Astrocyte (in vitro differentiated cells and primary cell): ENCODE results near the gene CHSY1. TPM values are rescaled to one million over a fixed set of nuclear protein-coding genes. Genes with fewer than 3 reads are reported as not detected.

Source experiments
- DNase-seq: peaks from one replicate; pipeline ENCODE4 v3.0.0-alpha.2; 2010; ENCODE audit warnings: low read depth
- FAIRE-seq: peaks from 2 replicates; lab custom pipeline; 2011; peaks lifted over from hg19 to GRCh38; lab: Jason Lieb, UNC
- H2AFZ ChIP-seq: 2 replicates; pipeline ENCODE4 v1.6.0; 2012; ENCODE audit warnings: low read depth, low read length, inconsistent platforms
- H3K27ac ChIP-seq: 2 replicates; pipeline ENCODE4 v1.5.1; 2011; ENCODE audit warnings: low read depth, low read length, inconsistent platforms
- H3K27me3 ChIP-seq: 2 replicates; pipeline ENCODE4 v1.6.0; 2011; ENCODE audit warnings: low read length, inconsistent platforms; ENCODE audit not compliant: insufficient read depth
- H3K36me3 ChIP-seq: 2 replicates; pipeline ENCODE4 v1.5.1; 2011; ENCODE audit warnings: low read length, inconsistent platforms; ENCODE audit not compliant: insufficient read depth
- H3K4me1 ChIP-seq: 2 replicates; pipeline ENCODE4 v1.5.1; 2011; ENCODE audit warnings: low read length, inconsistent platforms; ENCODE audit not compliant: insufficient read depth
- H3K4me2 ChIP-seq: 2 replicates; pipeline ENCODE4 v1.6.0; 2012; ENCODE audit warnings: low read length, inconsistent platforms
- H3K4me3 ChIP-seq: 2 replicates; pipeline ENCODE4 v1.5.1; 2011; ENCODE audit warnings: low read depth, mild to moderate bottlenecking, low read length, inconsistent platforms; ENCODE audit not compliant: insufficient read depth
- H3K79me2 ChIP-seq: 2 replicates; pipeline ENCODE4 v1.6.0; 2012; ENCODE audit warnings: mild to moderate bottlenecking, low read length, inconsistent platforms; ENCODE audit not compliant: insufficient read depth
- H3K9ac ChIP-seq: 2 replicates; pipeline ENCODE4 v1.6.0; 2012; ENCODE audit warnings: mild to moderate bottlenecking, low read length, inconsistent platforms
- H3K9me3 ChIP-seq: 2 replicates; pipeline ENCODE4 v1.5.1; 2012; ENCODE audit warnings: low read depth, mild to moderate bottlenecking, low read length, inconsistent platforms; ENCODE audit not compliant: insufficient read depth
- H4K20me1 ChIP-seq: 2 replicates; pipeline ENCODE4 v1.6.0; 2012; ENCODE audit warnings: low read length, inconsistent platforms; ENCODE audit not compliant: insufficient read depth
- H3K27ac Mint-ChIP-seq: one replicate; pipeline ENCODE4 v1.8.0; 2021; ENCODE audit warnings: mild to moderate bottlenecking, mixed read lengths; ENCODE audit not compliant: unreplicated experiment
- H3K27me3 Mint-ChIP-seq: one replicate; pipeline ENCODE4 v1.8.0; 2021; ENCODE audit warnings: low read depth, mixed read lengths; ENCODE audit not compliant: unreplicated experiment
- H3K36me3 Mint-ChIP-seq: one replicate; pipeline ENCODE4 v1.8.0; 2021; ENCODE audit warnings: low read depth, mixed read lengths; ENCODE audit not compliant: unreplicated experiment
- H3K4me1 Mint-ChIP-seq: one replicate; pipeline ENCODE4 v1.8.0; 2021; ENCODE audit warnings: low read depth, mixed read lengths; ENCODE audit not compliant: unreplicated experiment
- H3K4me3 Mint-ChIP-seq: one replicate; pipeline ENCODE4 v1.8.0; 2021; ENCODE audit warnings: mild to moderate bottlenecking, moderate library complexity, mixed read lengths; ENCODE audit not compliant: unreplicated experiment
- H3K9me3 Mint-ChIP-seq: one replicate; pipeline ENCODE4 v1.8.0; 2021; ENCODE audit warnings: mild to moderate bottlenecking, mixed read lengths; ENCODE audit not compliant: unreplicated experiment
- CTCF ChIP-seq: IDR thresholded peaks from 2 replicates; pipeline ENCODE4 v1.5.1; 2011; ENCODE audit warnings: low read depth, mild to moderate bottlenecking, inconsistent platforms, low read length, moderate library complexity; ENCODE audit not compliant: insufficient read depth
- EZH2 ChIP-seq: IDR thresholded peaks from 2 replicates; pipeline ENCODE4 v1.6.1; 2012; ENCODE audit warnings: mild to moderate bottlenecking, low read length, inconsistent platforms; ENCODE audit not compliant: insufficient read depth
- total RNA-seq: library from RNA; stranded (reverse); gene quantifications from 2 replicates; pipeline ENCODE4 v1.2.1, GENCODE V29; 2021

Gene CHSY1
- total RNA-seq, 1 donor from 2014 or later: 42.2 TPM

- Histone ChIP-seq H3K79me2 (no peaks in the 10 kb centered on the region), H3K4me3 (no peak overlapping the region), H3K36me3 (no peaks in the 10 kb centered on the region), H3K27ac (no peak overlapping the region), H3K9me3 (no peaks in the 10 kb centered on the region), H3K27me3 (no peaks in the 10 kb centered on the region), H3K9ac (no peak overlapping the region), H3K4me2 (no peak overlapping the region), H2AFZ (no peak overlapping the region), H4K20me1 (no peaks in the 10 kb centered on the region), H3K4me1 (peaks cover 25% of the 10 kb centered on the region)
- Mint-ChIP-seq H3K4me3 (no peak overlapping the region), H3K27ac (no peak overlapping the region), H3K9me3 (no peaks in the 10 kb centered on the region), H3K36me3 (no peaks in the 10 kb centered on the region), H3K4me1 (peaks cover 16% of the 10 kb centered on the region), H3K27me3 (peaks cover 7% of the 10 kb centered on the region)
- no peak for FAIRE-seq
- no peak for DNase-seq
- TF ChIP-seq EZH2: no peak
- no peak for TF ChIP-seq CTCF
Observed at GRCh38 chr15:101141926-101142527, 109.8 kb downstream of the CHSY1 start.

GRCh38 chr15:101140697-101141065, 111.2 kb downstream of the CHSY1 start:
- no peaks in the 10 kb centered on the region for H3K36me3 Mint-ChIP-seq
- H3K4me3 Mint-ChIP-seq: no peak overlapping the region
- Histone ChIP-seq H2AFZ (no peak overlapping the region), H3K79me2 (no peaks in the 10 kb centered on the region), H3K27ac (no peak overlapping the region), H3K27me3 (no peaks in the 10 kb centered on the region), H3K4me2 (no peak overlapping the region), H3K36me3 (no peaks in the 10 kb centered on the region), H3K9ac (no peak overlapping the region), H3K9me3 (no peaks in the 10 kb centered on the region), H3K4me1 (peaks cover 23% of the 10 kb centered on the region), H3K4me3 (no peak overlapping the region), H4K20me1 (no peaks in the 10 kb centered on the region)
- TF ChIP-seq EZH2: no peak
- TF ChIP-seq CTCF: no peak
- no peaks in the 10 kb centered on the region for H3K9me3 Mint-ChIP-seq
- no peak overlapping the region for H3K27ac Mint-ChIP-seq
- DNase-seq (no peak), FAIRE-seq (no peak)
- peaks cover 16% of the 10 kb centered on the region for H3K4me1 Mint-ChIP-seq
- H3K27me3 Mint-ChIP-seq: peaks cover 10% of the 10 kb centered on the region

- no peaks in the 10 kb centered on the region for H3K79me2 ChIP-seq
- DNase-seq (no peak), FAIRE-seq (no peak)
- TF ChIP-seq CTCF: no peak
- no peak for TF ChIP-seq EZH2
- H3K27ac Mint-ChIP-seq: peak overlapping the region; percentile 88
- no peaks in the 10 kb centered on the region for H4K20me1 ChIP-seq
- H3K9ac ChIP-seq: no peak overlapping the region
- H3K4me2 ChIP-seq: peak overlapping the region; percentile 71
- H3K27me3 Mint-ChIP-seq: peaks cover 10% of the 10 kb centered on the region
- H3K36me3 ChIP-seq: no peaks in the 10 kb centered on the region
- peak overlapping the region; percentile 10 for H3K27ac ChIP-seq
- H3K4me1 ChIP-seq: peaks cover 21% of the 10 kb centered on the region
- H3K9me3 ChIP-seq: no peaks in the 10 kb centered on the region
- no peaks in the 10 kb centered on the region for H3K27me3 ChIP-seq
- no peak overlapping the region for H2AFZ ChIP-seq
- no peaks in the 10 kb centered on the region for H3K9me3 Mint-ChIP-seq
- H3K4me3 Mint-ChIP-seq: no peak overlapping the region
- no peaks in the 10 kb centered on the region for H3K36me3 Mint-ChIP-seq
- H3K4me1 Mint-ChIP-seq: peaks cover 16% of the 10 kb centered on the region
- no peak overlapping the region for H3K4me3 ChIP-seq
Observed at GRCh38 chr15:101139986-101140696, 111.7 kb downstream of the CHSY1 start.
